ENCODE data around the gene RPS6KA3. TPM values are rescaled to one million over a fixed set of nuclear protein-coding genes. Genes with fewer than 3 reads are reported as not detected.

RPS6KA3 gene
- polyA plus RNA-seq, 1 of the 3 experiments (the other 2 are of a cell fraction): 14.3 TPM

DNA sequence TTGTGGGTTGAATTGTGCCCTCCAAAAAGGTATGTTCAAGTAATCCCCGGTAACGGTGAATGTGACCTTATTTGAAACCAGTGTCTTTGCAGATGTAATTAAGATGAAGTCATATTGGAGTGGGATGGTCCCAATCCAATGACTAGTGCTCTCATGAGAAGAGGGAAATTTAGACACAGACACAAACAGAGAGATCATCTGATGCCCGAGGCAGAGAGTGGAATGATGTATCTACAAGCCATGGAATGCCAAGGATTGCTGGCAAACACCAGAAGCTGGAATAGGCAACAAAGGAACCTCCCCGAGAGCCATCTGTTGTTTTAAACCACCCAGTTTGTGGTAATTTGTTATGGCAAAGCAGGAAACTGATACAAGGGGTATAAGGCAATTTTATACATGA is 35.1 kb downstream of the RPS6KA3 start:
- H3K9me3 ChIP-seq: 0 out of 2 replicates have a peak, but pooled peaks cover 6% of the 10 kb centered on the region
- H3K4me1 ChIP-seq (ENCODE audit: control insufficient read depth in 1 of 2, insufficient read depth in 2 of 2, low read depth in 1 of 2, low read length in 1 of 2): no peaks in the 10 kb centered on the region
- TF ChIP-seq, protein P1, sequence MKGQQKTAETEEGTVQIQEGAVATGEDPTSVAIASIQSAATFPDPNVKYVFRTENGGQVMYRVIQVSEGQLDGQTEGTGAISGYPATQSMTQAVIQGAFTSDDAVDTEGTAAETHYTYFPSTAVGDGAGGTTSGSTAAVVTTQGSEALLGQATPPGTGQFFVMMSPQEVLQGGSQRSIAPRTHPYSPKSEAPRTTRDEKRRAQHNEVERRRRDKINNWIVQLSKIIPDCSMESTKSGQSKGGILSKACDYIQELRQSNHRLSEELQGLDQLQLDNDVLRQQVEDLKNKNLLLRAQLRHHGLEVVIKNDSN (IDR thresholded peaks at IDR 0.05; ENCODE audit: borderline replicate concordance, low read depth): no peak
- TF ChIP-seq RXRA (IDR thresholded peaks at IDR 0.05; ENCODE audit: borderline replicate concordance, low read depth) (no peak), JUND (IDR thresholded peaks at IDR 0.05) (no peak), TCF12 (IDR thresholded peaks at IDR 0.05) (no peak), YY1 (IDR thresholded peaks at IDR 0.05; ENCODE audit: low read depth) (no peak), TEAD4 (IDR thresholded peaks at IDR 0.05; ENCODE audit: borderline replicate concordance, insufficient read depth) (no peak), EP300 (IDR thresholded peaks at IDR 0.05; ENCODE audit: borderline replicate concordance in 1 of 2, low read depth in 1 of 2, low read length in 1 of 2) (no peak), TAF1 (IDR thresholded peaks at IDR 0.05; ENCODE audit: borderline replicate concordance, low read depth, low read length) (no peak), ELF1 (IDR thresholded peaks at IDR 0.05) (no peak), SMC3 (IDR thresholded peaks at IDR 0.05; ENCODE audit: low read depth, low read length) (no peak), POLR2AphosphoS5 (IDR thresholded peaks at IDR 0.05; ENCODE audit: low read depth, low read length) (no peak), NFIC (IDR thresholded peaks at IDR 0.05; ENCODE audit: borderline replicate concordance) (no peak)
- TF ChIP-seq, protein P2, sequence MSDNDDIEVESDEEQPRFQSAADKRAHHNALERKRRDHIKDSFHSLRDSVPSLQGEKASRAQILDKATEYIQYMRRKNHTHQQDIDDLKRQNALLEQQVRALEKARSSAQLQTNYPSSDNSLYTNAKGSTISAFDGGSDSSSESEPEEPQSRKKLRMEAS (IDR thresholded peaks at IDR 0.05; ENCODE audit: low read depth): no peak
- WGBS (ENCODE audit: low lambda C conversion rate): 40% methylated on average over 4 of the region's 4 CpGs
- no peaks in the 10 kb centered on the region for H3K27me3 ChIP-seq (ENCODE audit: insufficient read depth)
- no peak overlapping the region for H2AFZ ChIP-seq (ENCODE audit: low read depth)
- peaks cover 22% of the 10 kb centered on the region; the same call in 1 of the 2 replicates for H3K79me2 ChIP-seq (ENCODE audit: insufficient read depth)
- H3K27ac ChIP-seq (ENCODE audit: low read depth in 2 of 2, low read length in 1 of 2): no peak overlapping the region
- H3K9me2 ChIP-seq: no peaks in the 10 kb centered on the region
- H4K20me1 ChIP-seq (ENCODE audit: insufficient read depth): no peaks in the 10 kb centered on the region
- H3K4me3 ChIP-seq (ENCODE audit: low read depth in 2 of 2, low read length in 1 of 2): no peak overlapping the region
- CTCF ChIA-PET: no interaction called here
- DNase-seq: no peak
- H3K4me2 ChIP-seq: no peak overlapping the region
- POLR2A ChIA-PET: no interaction called here
- H3K36me3 ChIP-seq (replicated peaks in 1 of 2; ENCODE audit: control insufficient read depth in 1 of 2, insufficient read depth in 2 of 2, low read length in 1 of 2): peaks cover 6 to 39% of the 10 kb centered on the region in 2 experiments
- no peaks in the 10 kb centered on the region for H3F3A ChIP-seq (replicated peaks; ENCODE audit: insufficient read depth)
- no peak overlapping the region for H3K9ac ChIP-seq

DNA sequence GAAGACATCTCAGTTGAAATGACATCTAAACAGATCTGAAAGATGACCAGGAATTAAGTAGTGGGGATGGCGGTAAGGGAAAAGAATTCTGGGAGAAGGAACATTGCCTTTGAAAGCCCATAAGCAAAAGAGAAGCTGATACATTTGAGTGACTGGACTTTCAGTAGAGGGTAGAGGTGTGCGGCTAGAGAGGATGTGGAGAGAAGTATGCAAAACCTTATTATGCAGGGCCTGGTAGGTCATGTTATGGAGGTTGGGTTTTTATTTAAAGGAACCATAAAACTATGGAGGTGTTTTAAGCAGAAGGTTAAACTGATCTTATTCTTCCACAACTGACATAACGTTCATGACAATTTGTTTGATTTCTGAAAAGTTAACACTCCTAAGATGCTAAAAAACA is 36.3 kb downstream of the RPS6KA3 start:
- H3K36me3 ChIP-seq (replicated peaks in 1 of 2; ENCODE audit: control insufficient read depth in 1 of 2, insufficient read depth in 2 of 2, low read length in 1 of 2): peaks cover 6 to 38% of the 10 kb centered on the region in 2 experiments
- no peak overlapping the region for H2AFZ ChIP-seq (ENCODE audit: low read depth)
- no peaks in the 10 kb centered on the region for H3K9me2 ChIP-seq
- no peaks in the 10 kb centered on the region for H4K20me1 ChIP-seq (ENCODE audit: insufficient read depth)
- CTCF ChIA-PET: no interaction called here
- TF ChIP-seq FOXJ3 (CRISPR knock-in tag; IDR thresholded peaks at IDR 0.05): no peak
- no peaks in the 10 kb centered on the region for H3K27me3 ChIP-seq (ENCODE audit: insufficient read depth)
- H3K9ac ChIP-seq: no peak overlapping the region
- H3F3A ChIP-seq (replicated peaks; ENCODE audit: insufficient read depth): peaks cover 7% of the 10 kb centered on the region
- H3K79me2 ChIP-seq (ENCODE audit: insufficient read depth): peaks cover 19% of the 10 kb centered on the region; the same call in 1 of the 2 replicates
- POLR2A ChIA-PET: no interaction called here
- H3K4me1 ChIP-seq (ENCODE audit: control insufficient read depth in 1 of 2, insufficient read depth in 2 of 2, low read depth in 1 of 2, low read length in 1 of 2): no peaks in the 10 kb centered on the region
- no peak overlapping the region for H3K27ac ChIP-seq (ENCODE audit: low read depth in 2 of 2, low read length in 1 of 2)
- 0 out of 2 replicates have a peak, but pooled peaks cover 2% of the 10 kb centered on the region for H3K9me3 ChIP-seq
- no peak overlapping the region for H3K4me2 ChIP-seq
- no peak overlapping the region for H3K4me3 ChIP-seq (ENCODE audit: low read depth in 2 of 2, low read length in 1 of 2)
- no peak for DNase-seq
- WGBS (ENCODE audit: low lambda C conversion rate): 53% methylated on average over 3 of the region's 3 CpGs

Measured in SK-N-SH (cell line).